ENCODE results near the gene CHPF.

Gene CHPF

DNA sequence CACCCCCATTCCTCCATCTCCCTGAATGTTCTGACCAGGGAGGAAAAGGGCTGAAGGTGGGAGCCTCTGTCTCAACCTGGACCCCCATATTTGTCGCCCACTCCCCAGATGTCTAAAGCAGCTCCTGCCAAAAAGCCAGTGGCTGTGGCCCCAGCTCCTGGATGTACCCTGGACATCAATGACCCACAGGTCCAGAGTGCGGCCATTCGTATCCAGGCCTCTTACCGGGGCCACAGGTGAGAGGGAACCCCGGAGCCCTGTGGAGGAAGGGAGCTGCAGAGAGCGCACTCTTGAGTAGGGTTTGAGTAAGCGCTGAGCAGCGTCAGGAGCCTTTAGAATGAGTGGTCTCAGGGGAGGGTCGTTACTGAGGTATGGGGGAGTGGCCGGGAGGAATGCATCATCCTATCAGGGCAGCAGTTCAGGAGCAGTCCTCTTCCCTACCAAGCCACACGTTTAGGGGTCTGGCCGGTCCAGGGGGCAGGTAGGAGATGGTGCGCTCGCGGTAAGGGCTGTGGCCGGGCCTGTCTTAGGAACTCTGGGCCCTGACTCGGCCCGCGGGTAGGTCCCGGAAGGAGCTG is 47.3 kb downstream of the CHPF start:
- Histone ChIP-seq H3K4me3 (ENCODE audit: low read length in 2 of 2) (no peak overlapping the region), H2BK5ac (ENCODE audit: low read length) (no peak overlapping the region), H2BK15ac (ENCODE audit: low read length) (peak overlapping the region; percentile 12), H3K79me1 (ENCODE audit: low read depth, low read length) (no peaks in the 10 kb centered on the region), H3K4me1 (ENCODE audit: control insufficient read depth in 2 of 2, insufficient read depth in 1 of 2, low read depth in 1 of 2, low read length in 2 of 2) (peaks cover 7 to 10% of the 10 kb centered on the region in 2 donors), H3K18ac (ENCODE audit: low read length) (no peak overlapping the region), H3K14ac (ENCODE audit: low read length) (peak overlapping the region; percentile 43), H2BK12ac (ENCODE audit: low read length) (no peak overlapping the region), H2AFZ (ENCODE audit: low read length) (no peak overlapping the region), H3K4ac (ENCODE audit: low read length) (no peak overlapping the region), H3K27ac (replicated peaks; ENCODE audit: low read length) (no peak overlapping the region), H2AK5ac (ENCODE audit: low read depth, low read length) (no peak overlapping the region), H2BK120ac (ENCODE audit: low read depth, low read length) (no peak overlapping the region), H3K27me3 (ENCODE audit: control insufficient read depth in 3 of 3, insufficient read depth in 3 of 3, low read depth in 1 of 3, low read length in 3 of 3) (peaks cover 20 to 61% (median 47%) of the 10 kb centered on the region in 3 experiments), H3K9ac (ENCODE audit: low read depth, low read length, poor library complexity) (no peak overlapping the region), H3K4me2 (ENCODE audit: insufficient read depth, low read length, poor library complexity, severe bottlenecking) (no peak overlapping the region), H4K8ac (ENCODE audit: low read depth, low read length) (no peak overlapping the region), H4K91ac (ENCODE audit: low read depth, low read length, poor library complexity) (no peak overlapping the region), H3K23ac (ENCODE audit: low read depth, low read length, poor library complexity) (peak overlapping the region; percentile 90), H3K9me3 (replicated peaks in 1 of 2; ENCODE audit: control insufficient read depth in 2 of 2, insufficient read depth in 1 of 2, low read depth in 1 of 2, low read length in 2 of 2) (no peaks in the 10 kb centered on the region), H3K36me3 (replicated peaks in 1 of 2; ENCODE audit: control insufficient read depth in 2 of 2, insufficient read depth in 2 of 2, low read length in 2 of 2) (no peaks in the 10 kb centered on the region)
- WGBS, 2 donors (ENCODE audit: extremely low coverage in 2 of 2, insufficient read length in 2 of 2, insufficient replicate concordance in 1 of 2): no CpG with 5 or more reads among the region's 20 CpGs
- no peak for DNase-seq (ENCODE audit: low spot score)

DNA sequence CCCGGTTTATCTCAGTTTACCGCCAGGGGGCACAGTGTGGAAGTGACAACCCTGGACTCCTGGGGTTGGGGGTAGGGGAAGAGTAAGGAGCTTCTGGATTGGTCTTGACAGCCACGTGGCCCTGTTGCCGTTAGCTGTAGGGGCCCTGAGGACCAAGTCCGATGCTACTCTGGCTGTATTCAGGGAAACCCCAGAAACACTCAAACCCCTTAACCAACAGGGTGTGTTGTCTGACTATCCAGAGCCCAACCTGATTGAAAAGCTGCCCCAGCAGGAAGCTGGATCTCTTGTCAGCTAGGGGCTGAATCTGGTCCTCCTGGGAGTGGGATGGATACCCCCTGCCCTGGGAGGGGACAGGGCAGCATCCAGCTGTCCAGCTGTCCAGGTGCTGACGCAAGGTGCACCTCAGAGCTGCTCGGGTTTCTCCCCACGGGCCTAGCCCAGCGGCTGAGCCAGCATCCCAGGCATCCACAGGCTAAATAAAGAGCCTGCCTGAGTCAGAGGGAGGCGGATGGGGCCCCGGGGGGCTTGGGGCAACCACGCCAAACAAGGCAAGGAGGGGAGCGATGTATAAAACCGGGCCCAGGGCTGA is 48.0 kb downstream of the CHPF start:
- no peak overlapping the region for H2BK120ac ChIP-seq (ENCODE audit: low read depth, low read length)
- H3K27me3 ChIP-seq (ENCODE audit: control insufficient read depth in 3 of 3, insufficient read depth in 3 of 3, low read depth in 1 of 3, low read length in 3 of 3): peaks cover 20 to 61% (median 54%) of the 10 kb centered on the region in 3 experiments
- no peak overlapping the region for H4K91ac ChIP-seq (ENCODE audit: low read depth, low read length, poor library complexity)
- H3K4me2 ChIP-seq (ENCODE audit: insufficient read depth, low read length, poor library complexity, severe bottlenecking): no peak overlapping the region
- peaks cover 7 to 10% of the 10 kb centered on the region in 2 donors for H3K4me1 ChIP-seq (ENCODE audit: control insufficient read depth in 2 of 2, insufficient read depth in 1 of 2, low read depth in 1 of 2, low read length in 2 of 2)
- no peak overlapping the region for H2BK5ac ChIP-seq (ENCODE audit: low read length)
- no peak overlapping the region for H3K14ac ChIP-seq (ENCODE audit: low read length)
- H3K4me3 ChIP-seq (ENCODE audit: low read length in 2 of 2): no peak overlapping the region
- H3K36me3 ChIP-seq (replicated peaks in 1 of 2; ENCODE audit: control insufficient read depth in 2 of 2, insufficient read depth in 2 of 2, low read length in 2 of 2): no peaks in the 10 kb centered on the region
- peak overlapping the region; percentile 27 for H3K23ac ChIP-seq (ENCODE audit: low read depth, low read length, poor library complexity)
- no peaks in the 10 kb centered on the region for H3K9me3 ChIP-seq (replicated peaks in 1 of 2; ENCODE audit: control insufficient read depth in 2 of 2, insufficient read depth in 1 of 2, low read depth in 1 of 2, low read length in 2 of 2)
- H3K18ac ChIP-seq (ENCODE audit: low read length): peak overlapping the region; percentile 41
- H2AFZ ChIP-seq (ENCODE audit: low read length): peak overlapping the region; percentile 33
- H3K9ac ChIP-seq (ENCODE audit: low read depth, low read length, poor library complexity): peak overlapping the region; percentile 66
- H2BK15ac ChIP-seq (ENCODE audit: low read length): peak overlapping the region; percentile 12
- no peak overlapping the region for H3K4ac ChIP-seq (ENCODE audit: low read length)
- H2BK12ac ChIP-seq (ENCODE audit: low read length): no peak overlapping the region
- H3K27ac ChIP-seq (replicated peaks; ENCODE audit: low read length): no peak overlapping the region
- WGBS, 2 donors (ENCODE audit: extremely low coverage in 2 of 2, insufficient read length in 2 of 2, insufficient replicate concordance in 1 of 2): no CpG with 5 or more reads among the region's 14 CpGs
- no peak overlapping the region for H2AK5ac ChIP-seq (ENCODE audit: low read depth, low read length)
- DNase-seq (ENCODE audit: low spot score): peak; percentile 77
- no peaks in the 10 kb centered on the region for H3K79me1 ChIP-seq (ENCODE audit: low read depth, low read length)
- H4K8ac ChIP-seq (ENCODE audit: low read depth, low read length): no peak overlapping the region

DNA sequence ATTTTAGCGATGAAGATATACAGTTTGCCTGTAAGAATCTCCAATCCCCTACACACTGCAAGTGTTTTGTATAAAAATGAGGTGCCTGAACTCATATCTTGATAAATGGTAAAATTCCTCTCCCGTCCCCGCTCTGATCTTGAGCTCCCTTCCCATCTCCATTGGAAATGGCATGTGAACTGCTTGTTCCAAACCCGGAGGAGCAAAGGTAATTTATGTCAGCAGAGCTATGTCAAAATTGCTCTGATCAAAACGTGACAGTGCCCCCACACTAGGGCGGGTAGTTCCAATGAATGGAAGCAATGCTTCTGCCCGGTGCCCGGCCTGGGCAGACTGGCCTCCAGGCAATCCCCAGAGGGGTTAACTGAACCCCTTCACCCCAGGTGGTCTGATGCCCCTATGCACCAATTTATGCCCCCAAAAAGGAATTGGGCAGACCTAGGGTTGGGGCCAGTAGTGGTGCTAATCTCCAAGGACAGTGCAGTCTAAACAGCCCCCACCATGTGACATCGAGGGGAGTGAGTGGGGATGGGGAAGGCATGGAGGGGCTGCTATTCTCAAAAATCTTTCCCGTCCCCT is 48.6 kb downstream of the CHPF start:
- Histone ChIP-seq H3K23ac (ENCODE audit: low read depth, low read length, poor library complexity) (no peak overlapping the region), H4K91ac (ENCODE audit: low read depth, low read length, poor library complexity) (no peak overlapping the region), H3K27me3 (ENCODE audit: control insufficient read depth in 3 of 3, insufficient read depth in 3 of 3, low read depth in 1 of 3, low read length in 3 of 3) (peaks cover 20 to 61% (median 60%) of the 10 kb centered on the region in 3 experiments), H3K9ac (ENCODE audit: low read depth, low read length, poor library complexity) (no peak overlapping the region), H3K36me3 (replicated peaks in 1 of 2; ENCODE audit: control insufficient read depth in 2 of 2, insufficient read depth in 2 of 2, low read length in 2 of 2) (no peaks in the 10 kb centered on the region), H2AK5ac (ENCODE audit: low read depth, low read length) (no peak overlapping the region), H2BK120ac (ENCODE audit: low read depth, low read length) (no peak overlapping the region), H4K8ac (ENCODE audit: low read depth, low read length) (no peak overlapping the region), H3K4me2 (ENCODE audit: insufficient read depth, low read length, poor library complexity, severe bottlenecking) (no peak overlapping the region), H2BK5ac (ENCODE audit: low read length) (no peak overlapping the region), H3K4me1 (ENCODE audit: control insufficient read depth in 2 of 2, insufficient read depth in 1 of 2, low read depth in 1 of 2, low read length in 2 of 2) (peaks cover 6 to 10% of the 10 kb centered on the region in 2 donors), H3K4ac (ENCODE audit: low read length) (no peak overlapping the region), H3K4me3 (ENCODE audit: low read length in 2 of 2) (no peak overlapping the region), H2BK15ac (ENCODE audit: low read length) (no peak overlapping the region), H2AFZ (ENCODE audit: low read length) (no peak overlapping the region), H3K18ac (ENCODE audit: low read length) (no peak overlapping the region), H3K79me1 (ENCODE audit: low read depth, low read length) (no peaks in the 10 kb centered on the region), H3K9me3 (replicated peaks in 1 of 2; ENCODE audit: control insufficient read depth in 2 of 2, insufficient read depth in 1 of 2, low read depth in 1 of 2, low read length in 2 of 2) (no peaks in the 10 kb centered on the region), H3K14ac (ENCODE audit: low read length) (no peak overlapping the region), H2BK12ac (ENCODE audit: low read length) (no peak overlapping the region), H3K27ac (replicated peaks; ENCODE audit: low read length) (no peak overlapping the region)
- WGBS, 2 donors (ENCODE audit: extremely low coverage in 2 of 2, insufficient read length in 2 of 2, insufficient replicate concordance in 1 of 2): no CpG with 5 or more reads among the region's 10 CpGs
- no peak for DNase-seq (ENCODE audit: low spot score)

DNA sequence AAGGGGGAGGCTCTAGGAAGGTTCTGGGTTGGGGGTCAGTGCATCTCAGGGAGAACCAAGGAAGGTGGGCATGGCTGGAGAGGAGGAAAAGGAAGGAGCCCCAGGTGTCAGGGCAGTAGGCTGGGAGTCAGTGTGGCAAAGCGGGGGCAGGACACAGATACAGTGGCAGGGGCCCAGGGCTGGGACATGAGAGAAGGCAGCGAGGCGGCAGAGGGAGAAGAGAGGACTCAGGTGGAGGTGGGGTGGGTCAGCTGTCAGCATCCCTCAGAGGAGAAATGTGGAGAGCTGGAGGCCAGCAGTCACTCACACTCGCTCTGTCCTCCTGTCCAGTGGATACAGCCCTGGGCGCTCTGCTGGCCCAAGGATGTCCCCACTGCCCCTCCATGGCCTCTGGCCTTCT is 50.5 kb downstream of the CHPF start:
- peak overlapping the region; percentile 34 for H3K18ac ChIP-seq (ENCODE audit: low read length)
- H2BK5ac ChIP-seq (ENCODE audit: low read length): no peak overlapping the region
- H3K4me1 ChIP-seq (ENCODE audit: control insufficient read depth in 2 of 2, insufficient read depth in 1 of 2, low read depth in 1 of 2, low read length in 2 of 2): peaks cover 0 to 8% of the 10 kb centered on the region in 2 donors
- no peak overlapping the region for H2BK120ac ChIP-seq (ENCODE audit: low read depth, low read length)
- peak overlapping the region; percentile 65 for H2BK12ac ChIP-seq (ENCODE audit: low read length)
- WGBS, 2 donors (ENCODE audit: extremely low coverage in 2 of 2, insufficient read length in 2 of 2, insufficient replicate concordance in 1 of 2): no CpG with 5 or more reads among the region's 5 CpGs
- H3K4me2 ChIP-seq (ENCODE audit: insufficient read depth, low read length, poor library complexity, severe bottlenecking): no peak overlapping the region
- H3K23ac ChIP-seq (ENCODE audit: low read depth, low read length, poor library complexity): no peak overlapping the region
- no peak overlapping the region for H4K8ac ChIP-seq (ENCODE audit: low read depth, low read length)
- no peak overlapping the region for H3K4me3 ChIP-seq (ENCODE audit: low read length in 2 of 2)
- no peak overlapping the region for H2AFZ ChIP-seq (ENCODE audit: low read length)
- H3K9ac ChIP-seq (ENCODE audit: low read depth, low read length, poor library complexity): no peak overlapping the region
- peak overlapping the region; percentile 81 for H2AK5ac ChIP-seq (ENCODE audit: low read depth, low read length)
- H4K91ac ChIP-seq (ENCODE audit: low read depth, low read length, poor library complexity): no peak overlapping the region
- DNase-seq (ENCODE audit: low spot score): no peak
- H3K27ac ChIP-seq (replicated peaks; ENCODE audit: low read length): no peak overlapping the region
- no peaks in the 10 kb centered on the region for H3K36me3 ChIP-seq (replicated peaks in 1 of 2; ENCODE audit: control insufficient read depth in 2 of 2, insufficient read depth in 2 of 2, low read length in 2 of 2)
- H3K4ac ChIP-seq (ENCODE audit: low read length): no peak overlapping the region
- H3K14ac ChIP-seq (ENCODE audit: low read length): no peak overlapping the region
- H3K79me1 ChIP-seq (ENCODE audit: low read depth, low read length): no peaks in the 10 kb centered on the region
- peak overlapping the region; percentile 54 for H2BK15ac ChIP-seq (ENCODE audit: low read length)
- H3K27me3 ChIP-seq (ENCODE audit: control insufficient read depth in 3 of 3, insufficient read depth in 3 of 3, low read depth in 1 of 3, low read length in 3 of 3): peaks cover 18 to 72% (median 57%) of the 10 kb centered on the region in 3 experiments
- no peaks in the 10 kb centered on the region for H3K9me3 ChIP-seq (replicated peaks in 1 of 2; ENCODE audit: control insufficient read depth in 2 of 2, insufficient read depth in 1 of 2, low read depth in 1 of 2, low read length in 2 of 2)
